ENCODE results near the gene OBSCN.

Gene OBSCN

DNA sequence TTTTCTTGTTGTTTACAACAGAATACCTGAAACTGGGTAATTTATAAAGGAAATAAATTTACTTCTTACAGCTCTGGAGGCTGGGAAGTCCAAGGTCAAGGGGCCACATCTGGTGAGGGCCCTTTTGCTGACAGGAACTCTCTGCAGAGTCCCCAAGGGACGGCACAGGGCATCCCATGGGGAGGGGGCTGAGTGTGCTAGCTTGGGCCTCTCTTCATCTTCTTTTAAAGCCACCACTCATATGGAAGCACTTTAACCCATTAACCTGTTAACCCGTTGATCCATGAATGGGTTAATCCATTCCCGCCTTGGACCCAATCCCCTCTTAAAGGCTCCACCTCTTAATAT, 76.3 kb downstream of the OBSCN start:
- TF ChIP-seq, protein P1, sequence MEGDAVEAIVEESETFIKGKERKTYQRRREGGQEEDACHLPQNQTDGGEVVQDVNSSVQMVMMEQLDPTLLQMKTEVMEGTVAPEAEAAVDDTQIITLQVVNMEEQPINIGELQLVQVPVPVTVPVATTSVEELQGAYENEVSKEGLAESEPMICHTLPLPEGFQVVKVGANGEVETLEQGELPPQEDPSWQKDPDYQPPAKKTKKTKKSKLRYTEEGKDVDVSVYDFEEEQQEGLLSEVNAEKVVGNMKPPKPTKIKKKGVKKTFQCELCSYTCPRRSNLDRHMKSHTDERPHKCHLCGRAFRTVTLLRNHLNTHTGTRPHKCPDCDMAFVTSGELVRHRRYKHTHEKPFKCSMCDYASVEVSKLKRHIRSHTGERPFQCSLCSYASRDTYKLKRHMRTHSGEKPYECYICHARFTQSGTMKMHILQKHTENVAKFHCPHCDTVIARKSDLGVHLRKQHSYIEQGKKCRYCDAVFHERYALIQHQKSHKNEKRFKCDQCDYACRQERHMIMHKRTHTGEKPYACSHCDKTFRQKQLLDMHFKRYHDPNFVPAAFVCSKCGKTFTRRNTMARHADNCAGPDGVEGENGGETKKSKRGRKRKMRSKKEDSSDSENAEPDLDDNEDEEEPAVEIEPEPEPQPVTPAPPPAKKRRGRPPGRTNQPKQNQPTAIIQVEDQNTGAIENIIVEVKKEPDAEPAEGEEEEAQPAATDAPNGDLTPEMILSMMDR (IDR thresholded peaks at IDR 0.05; ENCODE audit: control insufficient read depth, extremely low read depth, insufficient read depth): no peak
- no peak overlapping the region for H3K4me3 ChIP-seq (ENCODE audit: low read depth, low read length)
- DNase-seq (ENCODE audit: low read depth): no peak

DNA sequence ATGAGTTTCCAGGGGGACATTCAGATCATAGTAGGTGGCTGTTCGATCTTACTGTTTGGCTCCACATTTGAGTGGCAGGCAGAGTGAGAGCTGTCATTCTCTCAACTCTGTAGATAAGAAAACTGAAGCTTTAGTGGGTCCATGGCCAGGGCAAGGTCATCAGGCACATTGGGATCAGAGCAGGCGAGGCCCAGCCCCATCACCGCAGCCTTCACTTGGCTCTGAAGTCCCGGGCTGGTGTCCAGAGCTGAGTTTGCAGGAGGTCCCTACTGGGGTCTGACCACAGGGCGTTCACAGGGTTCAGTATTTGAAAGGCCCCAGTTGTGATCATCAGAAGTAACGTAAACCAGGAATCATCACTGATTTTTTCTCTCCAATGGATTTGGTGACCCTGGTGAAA, 76.7 kb downstream of the OBSCN start:
- H3K4me3 ChIP-seq (ENCODE audit: low read depth, low read length): no peak overlapping the region
- DNase-seq (ENCODE audit: low read depth): no peak
- TF ChIP-seq, protein P1 (IDR thresholded peaks at IDR 0.05; ENCODE audit: control insufficient read depth, extremely low read depth, insufficient read depth): no peak

DNA sequence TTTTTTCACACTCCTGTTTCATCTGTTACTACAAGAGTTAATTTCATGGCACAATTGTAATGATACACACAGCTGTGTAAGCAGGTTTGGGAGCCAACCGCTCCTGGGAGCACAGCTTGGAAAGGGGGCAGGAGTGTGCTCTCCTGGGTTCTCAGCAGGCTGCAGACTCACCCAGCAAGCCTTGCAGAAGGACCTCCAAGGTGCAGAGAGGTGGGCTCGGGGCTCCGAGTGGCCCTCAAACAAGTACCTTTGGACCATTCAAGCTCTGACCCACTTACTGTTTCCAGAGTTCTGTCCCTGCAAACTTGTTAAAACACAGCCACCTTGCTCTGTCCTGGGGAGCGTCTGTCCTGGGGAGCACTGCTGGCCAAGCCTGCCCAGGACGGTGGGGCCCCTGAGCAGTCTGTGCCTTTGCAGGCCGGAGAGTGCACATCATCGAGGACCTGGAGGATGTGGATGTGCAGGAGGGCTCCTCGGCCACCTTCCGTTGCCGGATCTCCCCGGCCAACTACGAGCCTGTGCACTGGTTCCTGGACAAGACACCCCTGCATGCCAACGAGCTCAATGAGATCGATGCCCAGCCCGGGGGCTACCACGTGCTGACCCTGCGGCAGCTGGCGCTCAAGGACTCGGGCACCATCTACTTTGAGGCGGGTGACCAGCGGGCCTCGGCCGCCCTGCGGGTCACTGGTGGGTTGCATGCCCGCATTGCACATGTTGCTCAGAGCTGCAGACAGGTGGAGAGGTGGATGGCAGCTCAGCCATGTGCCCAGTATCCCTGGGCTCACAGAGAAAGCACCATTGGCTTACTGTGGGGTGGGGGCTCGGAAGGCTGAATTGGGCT, 78.0 kb downstream of the OBSCN start:
- no peak for DNase-seq (ENCODE audit: low read depth)
- H3K4me3 ChIP-seq (ENCODE audit: low read depth, low read length): no peak overlapping the region
- TF ChIP-seq, protein P1 (IDR thresholded peaks at IDR 0.05; ENCODE audit: control insufficient read depth, extremely low read depth, insufficient read depth): no peak

DNA sequence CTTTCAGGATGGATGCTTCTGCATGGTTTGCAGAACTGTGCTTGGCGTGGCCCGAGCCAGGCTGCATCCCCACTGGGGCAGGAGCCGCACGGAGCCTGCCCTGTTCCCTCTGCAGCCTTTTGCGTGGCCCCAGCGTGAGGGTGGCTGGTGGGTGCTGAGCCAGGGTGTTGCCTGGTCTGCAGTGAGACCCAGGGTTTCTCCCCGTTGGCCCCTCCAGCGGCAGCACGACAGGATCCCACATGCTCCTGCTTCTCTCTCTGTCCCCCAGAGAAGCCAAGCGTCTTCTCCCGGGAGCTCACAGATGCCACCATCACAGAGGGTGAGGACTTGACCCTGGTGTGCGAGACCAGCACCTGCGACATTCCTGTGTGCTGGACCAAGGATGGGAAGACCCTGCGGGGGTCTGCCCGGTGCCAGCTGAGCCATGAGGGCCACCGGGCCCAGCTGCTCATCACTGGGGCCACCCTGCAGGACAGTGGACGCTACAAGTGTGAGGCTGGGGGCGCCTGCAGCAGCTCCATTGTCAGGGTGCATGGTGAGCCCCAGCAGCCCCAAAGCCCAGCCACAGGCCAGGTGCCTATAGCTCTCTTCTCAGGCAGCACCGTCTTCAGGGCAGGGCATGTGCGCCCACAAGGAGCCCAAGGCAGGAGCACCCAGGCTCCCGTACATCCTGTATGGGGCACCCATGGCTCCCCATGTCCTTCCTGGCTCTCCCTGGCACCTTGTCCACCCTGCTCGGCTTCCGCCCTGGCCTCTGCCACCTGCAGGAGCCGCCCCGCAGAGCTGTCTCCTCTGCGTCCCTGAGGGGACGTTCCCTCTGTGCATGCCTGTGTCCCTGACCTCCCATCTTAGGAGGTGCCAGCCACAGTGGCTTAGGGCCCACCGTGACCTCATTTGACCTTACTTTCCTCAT, 78.9 kb downstream of the OBSCN start:
- DNase-seq (ENCODE audit: low read depth): no peak
- TF ChIP-seq, protein P1 (IDR thresholded peaks at IDR 0.05; ENCODE audit: control insufficient read depth, extremely low read depth, insufficient read depth): no peak
- H3K4me3 ChIP-seq (ENCODE audit: low read depth, low read length): no peak overlapping the region

DNA sequence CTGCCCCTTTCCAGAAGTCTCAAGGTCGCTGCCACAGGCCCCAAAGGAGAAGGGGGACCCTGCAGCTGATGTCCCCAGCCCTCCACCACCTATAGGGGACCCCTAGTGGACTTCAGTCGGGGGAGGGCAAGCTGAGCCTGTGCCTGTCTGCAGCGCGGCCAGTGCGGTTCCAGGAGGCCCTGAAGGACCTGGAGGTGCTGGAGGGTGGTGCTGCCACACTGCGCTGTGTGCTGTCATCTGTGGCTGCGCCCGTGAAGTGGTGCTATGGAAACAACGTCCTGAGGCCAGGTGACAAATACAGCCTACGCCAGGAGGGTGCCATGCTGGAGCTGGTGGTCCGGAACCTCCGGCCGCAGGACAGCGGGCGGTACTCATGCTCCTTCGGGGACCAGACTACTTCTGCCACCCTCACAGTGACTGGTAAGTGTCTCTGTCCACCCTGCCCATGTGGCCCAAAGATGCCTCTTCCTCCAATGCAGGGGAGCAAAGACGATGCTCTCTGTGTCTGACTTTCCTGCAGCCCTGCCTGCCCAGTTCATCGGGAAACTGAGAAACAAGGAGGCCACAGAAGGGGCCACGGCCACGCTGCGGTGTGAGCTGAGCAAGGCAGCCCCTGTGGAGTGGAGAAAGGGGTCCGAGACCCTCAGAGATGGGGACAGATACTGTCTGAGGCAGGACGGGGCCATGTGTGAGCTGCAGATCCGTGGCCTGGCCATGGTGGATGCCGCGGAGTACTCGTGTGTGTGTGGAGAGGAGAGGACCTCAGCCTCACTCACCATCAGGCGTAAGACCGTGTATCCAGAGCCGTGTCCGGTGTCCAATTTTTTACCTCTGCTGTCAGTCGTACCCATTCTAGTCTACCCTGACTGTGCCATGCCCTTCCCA, 79.9 kb downstream of the OBSCN start:
- TF ChIP-seq, protein P1 (IDR thresholded peaks at IDR 0.05; ENCODE audit: control insufficient read depth, extremely low read depth, insufficient read depth): no peak
- DNase-seq (ENCODE audit: low read depth): no peak
- H3K4me3 ChIP-seq (ENCODE audit: low read depth, low read length): no peak overlapping the region

DNA sequence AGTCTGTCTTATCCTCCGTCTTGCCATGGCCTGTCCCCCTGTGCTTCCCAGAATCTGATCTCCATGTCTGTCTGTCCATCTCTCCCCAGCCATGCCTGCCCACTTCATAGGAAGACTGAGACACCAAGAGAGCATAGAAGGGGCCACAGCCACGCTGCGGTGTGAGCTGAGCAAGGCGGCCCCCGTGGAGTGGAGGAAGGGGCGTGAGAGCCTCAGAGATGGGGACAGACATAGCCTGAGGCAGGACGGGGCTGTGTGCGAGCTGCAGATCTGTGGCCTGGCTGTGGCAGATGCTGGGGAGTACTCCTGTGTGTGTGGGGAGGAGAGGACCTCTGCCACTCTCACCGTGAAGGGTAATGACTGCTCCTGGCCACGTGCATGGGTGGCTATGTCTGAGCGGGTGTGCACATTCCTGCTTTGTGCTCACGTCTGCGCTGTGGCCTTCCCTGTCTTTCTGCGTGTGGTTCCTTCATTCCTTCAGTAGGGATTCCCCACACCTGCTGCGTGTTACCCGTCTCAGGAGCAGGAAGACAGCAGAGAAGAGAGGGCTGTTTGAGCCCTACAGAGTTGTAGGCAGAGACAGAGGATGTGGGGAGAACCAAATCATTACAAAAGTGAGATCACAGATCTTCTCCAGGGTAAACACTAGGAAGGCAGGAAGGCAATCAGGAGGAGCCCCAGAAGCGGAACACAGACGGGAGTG, 80.8 kb downstream of the OBSCN start:
- TF ChIP-seq, protein P1 (IDR thresholded peaks at IDR 0.05; ENCODE audit: control insufficient read depth, extremely low read depth, insufficient read depth): no peak
- no peak for DNase-seq (ENCODE audit: low read depth)
- no peak overlapping the region for H3K4me3 ChIP-seq (ENCODE audit: low read depth, low read length)

Measured in LNCaP clone FGC (cell line).